IPS-20b (cell line): Measurements from ENCODE around the gene SMOC2.
"Not testable (repeated sequence)": the region's sequence is repeated elsewhere in the genome, so short reads cannot be mapped to it uniquely, and the experiment has no call there.

Experiments used
- H3K27ac ChIP-seq: one replicate; pipeline ENCODE4 v1.5.1; 2013; ENCODE audit warnings: low read length
- H3K27me3 ChIP-seq: 2 replicates; pipeline ENCODE4 v1.6.1; 2013; ENCODE audit warnings: mild to moderate bottlenecking, low read length, inconsistent platforms; ENCODE audit not compliant: insufficient read depth
- H3K36me3 ChIP-seq: 2 replicates; pipeline ENCODE4 v1.6.1; 2013; ENCODE audit warnings: low read depth, mild to moderate bottlenecking, inconsistent platforms, low read length, moderate library complexity; ENCODE audit not compliant: insufficient read depth
- H3K4me1 ChIP-seq: 2 replicates; pipeline ENCODE4 v1.6.1; 2013; ENCODE audit warnings: mild to moderate bottlenecking, control low read depth, inconsistent platforms, low read length, moderate library complexity; ENCODE audit not compliant: insufficient read depth
- H3K4me3 ChIP-seq: 2 replicates; pipeline ENCODE4 v1.5.1; 2013; ENCODE audit warnings: mild to moderate bottlenecking, low read length, inconsistent platforms
- H3K9ac ChIP-seq: 2 replicates; pipeline ENCODE4 v1.6.1; 2013; ENCODE audit warnings: low read depth, mild to moderate bottlenecking, inconsistent platforms, low read length, moderate library complexity
- H3K9me3 ChIP-seq: 2 replicates; pipeline ENCODE4 v1.6.1; 2013; ENCODE audit warnings: mild to moderate bottlenecking, low read depth, low read length, inconsistent platforms; ENCODE audit not compliant: insufficient read depth

The SMOC2 gene

DNA sequence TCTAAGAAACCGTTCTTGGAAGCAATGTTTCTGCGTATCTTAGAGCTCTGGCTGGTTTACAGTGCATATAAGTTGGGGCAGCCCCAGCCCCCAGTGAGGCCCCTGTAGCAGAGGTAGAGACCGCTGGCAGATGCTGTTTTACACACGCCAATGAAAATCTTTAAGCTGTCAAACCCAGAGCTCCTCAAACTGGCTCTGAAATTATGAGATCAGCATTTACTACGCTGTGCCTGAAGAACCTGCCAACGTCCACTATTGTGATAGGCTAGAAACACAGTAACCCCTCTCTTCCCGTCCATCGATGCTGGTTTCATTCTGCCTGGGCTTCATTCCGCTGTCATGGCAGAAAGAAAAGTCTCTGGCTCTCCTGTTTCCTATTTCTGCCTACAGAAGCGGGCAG lies 160.6 kb downstream of the SMOC2 start:
- Histone ChIP-seq H3K27me3 (no peaks in the 10 kb centered on the region), H3K9me3 (no peaks in the 10 kb centered on the region), H3K36me3 (no peaks in the 10 kb centered on the region), H3K4me1 (no peaks in the 10 kb centered on the region; the same call in 1 of the 2 replicates), H3K4me3 (no peak overlapping the region), H3K9ac (no peak overlapping the region), H3K27ac (no peak overlapping the region)

- Histone ChIP-seq H3K27ac (no peak overlapping the region), H3K9ac (no peak overlapping the region), H3K9me3 (no peaks in the 10 kb centered on the region), H3K4me3 (no peak overlapping the region), H3K27me3 (no peaks in the 10 kb centered on the region), H3K4me1 (peaks cover 3% of the 10 kb centered on the region; the same call in 1 of the 2 replicates), H3K36me3 (no peaks in the 10 kb centered on the region)
Measured at GRCh38 chr6:168602576-168602975, 161.6 kb downstream of the SMOC2 start.

DNA sequence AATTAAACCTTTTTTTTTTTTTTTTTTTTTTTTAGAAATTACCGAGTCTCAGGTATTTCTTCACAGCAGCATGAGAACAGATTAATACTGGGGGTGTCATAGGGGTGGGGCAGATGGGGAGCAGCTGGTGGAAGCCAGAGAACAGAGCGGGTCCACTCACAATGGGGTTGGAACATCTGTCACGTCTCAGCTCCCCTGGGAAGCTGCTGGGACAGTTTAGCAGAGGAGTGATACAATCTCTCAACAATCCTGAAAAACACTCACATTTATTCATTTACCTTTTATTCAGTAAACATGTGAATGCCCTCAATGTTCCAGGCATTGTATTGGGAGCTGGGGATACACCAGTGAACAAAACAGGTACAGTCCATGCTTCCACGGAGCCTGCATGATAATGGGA lies 162.2 kb downstream of the SMOC2 start:
- Histone ChIP-seq H3K9ac (no peak overlapping the region), H3K9me3 (no peaks in the 10 kb centered on the region), H3K4me3 (no peak overlapping the region), H3K27ac (no peak overlapping the region), H3K36me3 (no peaks in the 10 kb centered on the region), H3K4me1 (peaks cover 3% of the 10 kb centered on the region; the same call in 1 of the 2 replicates), H3K27me3 (no peaks in the 10 kb centered on the region)

DNA sequence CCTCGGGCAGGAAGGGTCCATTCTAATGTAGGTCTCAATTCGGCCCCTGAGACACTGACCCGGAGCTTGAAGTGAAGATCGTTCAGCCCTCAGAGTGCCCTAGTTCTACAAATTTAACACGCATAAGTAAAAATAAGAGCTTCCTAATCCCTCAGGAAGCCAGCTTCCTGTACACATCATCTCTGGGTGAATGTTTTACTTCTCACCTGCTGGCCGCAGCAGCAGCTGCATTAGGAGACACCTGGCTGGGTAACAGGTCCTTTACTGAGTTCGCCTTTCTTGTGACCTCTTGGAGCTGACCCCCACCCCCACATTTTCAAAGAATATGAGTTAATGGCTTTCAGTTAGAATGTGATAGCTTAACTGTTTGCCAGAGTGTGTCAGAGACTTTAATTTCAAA lies 165.0 kb downstream of the SMOC2 start:
- Histone ChIP-seq H3K27ac (no peak overlapping the region), H3K27me3 (no peaks in the 10 kb centered on the region), H3K9me3 (no peaks in the 10 kb centered on the region), H3K36me3 (no peaks in the 10 kb centered on the region), H3K4me1 (peaks cover 3% of the 10 kb centered on the region; the same call in 1 of the 2 replicates), H3K4me3 (no peak overlapping the region), H3K9ac (no peak overlapping the region)

- no peak overlapping the region for H3K9ac ChIP-seq
- H3K27me3 ChIP-seq, result no peaks in the 10 kb centered on the region
- no peaks in the 10 kb centered on the region for H3K36me3 ChIP-seq
- no peaks in the 10 kb centered on the region for H3K9me3 ChIP-seq
- H3K4me1 ChIP-seq, result peaks cover 3% of the 10 kb centered on the region; the same call in 1 of the 2 replicates
- no peak overlapping the region for H3K4me3 ChIP-seq
- H3K27ac ChIP-seq, result no peak overlapping the region
Measured at GRCh38 chr6:168606722-168607121, 165.7 kb downstream of the SMOC2 start.

DNA sequence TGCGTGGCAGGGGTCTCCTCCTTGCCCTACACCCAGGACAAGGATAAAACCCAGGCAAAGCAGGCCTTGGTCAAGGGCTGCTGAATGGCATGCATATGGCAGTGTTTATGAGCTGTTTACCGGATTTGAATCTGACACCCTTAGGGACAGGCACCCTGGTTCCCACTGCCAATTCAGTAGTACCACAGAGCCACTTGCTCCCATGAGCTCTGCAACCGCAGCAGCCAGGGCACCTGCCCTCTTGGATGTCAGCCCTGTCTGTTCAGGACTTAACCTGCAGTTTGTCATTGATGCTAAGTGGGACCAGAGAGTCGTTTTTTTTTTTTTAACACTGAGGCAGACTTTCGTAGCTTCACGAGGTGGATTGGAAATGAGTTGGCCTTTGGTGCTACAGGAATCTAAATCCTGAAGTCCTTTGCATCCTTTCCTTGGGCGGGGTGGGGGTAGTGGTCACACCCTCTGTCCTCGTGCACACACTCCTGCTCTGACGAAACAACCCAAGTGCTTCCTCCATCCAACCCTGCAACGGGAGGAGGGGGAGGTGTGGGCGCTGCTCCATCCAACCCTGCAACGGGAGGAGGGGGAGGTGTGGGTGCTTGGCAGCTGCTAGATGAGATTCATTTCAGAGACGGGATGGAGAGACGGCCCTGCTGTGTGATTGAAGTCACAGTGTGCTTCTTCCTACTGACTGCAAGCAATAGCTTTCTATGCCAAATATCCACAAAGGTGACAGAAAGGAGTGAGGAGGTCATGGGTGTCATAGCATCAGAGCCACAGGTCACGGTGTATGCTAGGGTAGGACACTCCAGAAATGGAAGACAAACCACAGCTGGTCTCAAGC lies 166.5 kb downstream of the SMOC2 start:
- H3K9me3 ChIP-seq, result no peaks in the 10 kb centered on the region
- H3K9ac ChIP-seq, result no peak overlapping the region
- H3K4me1 ChIP-seq, result peaks cover 3% of the 10 kb centered on the region; the same call in 1 of the 2 replicates
- no peaks in the 10 kb centered on the region for H3K36me3 ChIP-seq
- H3K4me3 ChIP-seq, result no peak overlapping the region
- H3K27me3 ChIP-seq, result no peaks in the 10 kb centered on the region
- H3K27ac ChIP-seq, result no peak overlapping the region

DNA sequence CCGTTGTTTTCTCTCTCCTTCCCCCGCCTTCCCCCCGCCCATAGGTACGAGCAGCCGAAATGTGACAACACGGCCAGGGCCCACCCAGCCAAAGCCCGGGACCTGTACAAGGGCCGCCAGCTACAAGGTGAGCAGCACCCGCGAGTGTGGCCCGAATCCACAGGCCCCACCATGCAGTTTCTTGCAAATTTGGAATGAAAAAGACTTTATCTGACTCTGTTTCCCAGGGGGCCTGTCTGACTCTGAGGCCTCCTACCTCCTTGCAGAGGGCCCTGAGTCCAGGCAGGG lies 167.1 kb downstream of the SMOC2 start:
- Histone ChIP-seq H3K27ac (no peak overlapping the region), H3K9me3 (no peaks in the 10 kb centered on the region), H3K4me1 (peaks cover 3% of the 10 kb centered on the region; the same call in 1 of the 2 replicates), H3K36me3 (no peaks in the 10 kb centered on the region), H3K4me3 (no peak overlapping the region), H3K27me3 (no peaks in the 10 kb centered on the region), H3K9ac (no peak overlapping the region)

GRCh38 chr6:168609026-168609685 lies 168.2 kb downstream of the SMOC2 start:
- no peaks in the 10 kb centered on the region for H3K27me3 ChIP-seq
- H3K4me3 ChIP-seq, result no peak overlapping the region
- no peaks in the 10 kb centered on the region for H3K9me3 ChIP-seq
- no peak overlapping the region for H3K9ac ChIP-seq
- no peaks in the 10 kb centered on the region for H3K36me3 ChIP-seq
- H3K4me1 ChIP-seq, result peaks cover 3% of the 10 kb centered on the region; the same call in 1 of the 2 replicates
- no peak overlapping the region for H3K27ac ChIP-seq

DNA sequence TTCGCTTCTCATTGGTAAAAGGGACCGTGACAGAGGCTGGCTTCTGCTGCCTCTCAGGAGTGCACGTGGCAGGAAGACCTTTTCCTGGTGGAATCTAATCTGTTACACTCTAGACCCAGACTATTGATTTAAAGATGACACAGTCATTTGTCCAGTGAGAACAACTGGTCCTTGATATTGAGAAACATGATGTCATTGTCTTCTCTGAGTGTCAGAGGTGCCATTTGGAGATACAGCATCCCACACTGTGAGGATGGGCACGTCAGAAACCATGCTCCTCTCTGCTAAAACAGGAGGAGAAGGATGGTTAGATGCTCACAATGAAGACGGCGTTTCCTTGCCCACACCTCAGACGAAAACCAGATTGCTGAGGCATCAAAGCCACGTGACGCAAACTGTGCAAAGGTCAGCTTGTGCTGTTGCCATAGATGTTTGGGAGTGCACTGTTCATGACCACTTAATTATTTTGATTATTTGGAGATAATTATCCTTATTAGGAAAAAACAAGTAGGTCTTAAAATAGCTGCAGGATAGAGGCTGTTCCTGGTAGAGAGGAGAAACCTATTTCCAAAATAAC lies 169.0 kb downstream of the SMOC2 start:
- Histone ChIP-seq H3K27me3 (no peaks in the 10 kb centered on the region), H3K36me3 (no peaks in the 10 kb centered on the region), H3K4me1 (peaks cover 3% of the 10 kb centered on the region; the same call in 1 of the 2 replicates), H3K9ac (no peak overlapping the region), H3K27ac (no peak overlapping the region), H3K4me3 (no peak overlapping the region), H3K9me3 (no peaks in the 10 kb centered on the region)

DNA sequence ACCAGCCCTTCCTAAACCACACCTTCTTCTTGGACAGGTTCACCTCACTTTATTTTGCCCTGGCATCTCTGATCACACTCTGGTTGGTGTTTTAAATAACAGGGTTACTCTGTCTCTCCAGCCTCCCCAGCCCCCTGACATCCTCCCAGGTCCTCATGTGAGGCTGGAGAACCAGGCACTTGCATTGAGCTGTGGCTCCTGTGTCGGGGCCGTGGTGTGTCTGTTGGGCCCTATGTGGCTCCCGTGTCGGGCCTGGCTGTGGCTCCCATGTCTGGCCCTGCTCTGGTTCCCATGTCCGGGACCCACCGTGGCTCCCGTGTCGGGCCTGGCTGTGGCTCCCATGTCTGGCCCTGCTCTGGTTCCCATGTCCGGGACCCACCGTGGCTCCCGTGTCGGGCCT lies 170.0 kb downstream of the SMOC2 start:
- H3K4me3 ChIP-seq, H3K36me3 ChIP-seq, H3K27ac ChIP-seq, H3K27me3 ChIP-seq, H3K9ac ChIP-seq, H3K4me1 ChIP-seq, H3K9me3 ChIP-seq: not testable (repeated sequence)

DNA sequence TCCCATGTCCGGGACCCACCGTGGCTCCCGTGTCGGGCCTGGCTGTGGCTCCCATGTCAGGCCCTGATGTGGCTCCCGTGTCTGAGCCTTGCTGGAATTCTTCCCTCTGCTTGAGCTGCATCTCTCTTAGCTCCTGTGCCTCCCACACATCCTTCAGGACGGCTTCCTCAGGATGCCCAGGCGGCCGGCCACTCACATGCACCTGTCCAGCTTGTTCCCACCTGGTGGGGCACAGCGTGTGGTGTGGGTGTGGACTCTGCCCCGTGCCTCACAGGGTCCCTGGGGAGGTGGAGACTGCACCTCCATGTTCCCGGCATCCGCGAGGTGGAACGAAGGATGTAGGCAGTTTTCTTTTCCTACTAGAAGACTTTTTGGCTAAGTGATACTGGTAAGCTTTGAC lies 170.7 kb downstream of the SMOC2 start:
- no peaks in the 10 kb centered on the region for H3K36me3 ChIP-seq
- H3K9ac ChIP-seq, result no peak overlapping the region
- peaks cover 3% of the 10 kb centered on the region; the same call in 1 of the 2 replicates for H3K4me1 ChIP-seq
- no peak overlapping the region for H3K27ac ChIP-seq
- no peak overlapping the region for H3K4me3 ChIP-seq
- H3K27me3 ChIP-seq, result no peaks in the 10 kb centered on the region
- H3K9me3 ChIP-seq, result no peaks in the 10 kb centered on the region

DNA sequence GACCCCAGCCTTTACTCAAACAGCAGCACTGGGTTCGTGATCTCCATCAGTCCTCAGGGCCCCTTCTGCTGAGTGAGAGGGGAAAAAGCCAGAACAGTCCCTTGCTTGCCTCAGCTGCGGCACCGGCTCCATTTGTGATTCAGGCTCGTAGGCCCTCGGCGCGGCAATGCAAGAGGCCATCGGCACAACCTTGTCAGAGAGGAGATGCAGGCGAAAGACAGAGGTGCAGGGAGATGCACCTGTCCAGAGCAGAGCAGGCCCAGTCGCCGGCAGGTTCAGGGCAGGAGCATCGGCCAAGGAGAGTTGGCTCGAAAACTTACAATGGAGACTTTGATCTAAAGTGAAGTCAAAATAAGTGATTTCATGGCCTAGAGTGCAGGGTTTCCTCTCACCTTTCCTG lies 171.6 kb downstream of the SMOC2 start:
- no peak overlapping the region for H3K27ac ChIP-seq
- no peaks in the 10 kb centered on the region for H3K9me3 ChIP-seq
- H3K9ac ChIP-seq, result no peak overlapping the region
- no peaks in the 10 kb centered on the region for H3K36me3 ChIP-seq
- no peaks in the 10 kb centered on the region for H3K27me3 ChIP-seq
- no peak overlapping the region for H3K4me3 ChIP-seq
- H3K4me1 ChIP-seq, result no peaks in the 10 kb centered on the region; the same call in 1 of the 2 replicates
